Effector memory CD8-positive, alpha-beta T cell (primary cell): ENCODE measurements around the gene BAIAP2.

Experiments
- ATAC-seq: fragments of 150-1000 bp; cut with Tn5 transposase; replicated peaks from 2 replicates; pipeline ENCODE4 v1.10.0; 2021; ENCODE audit warnings: mild to moderate bottlenecking, moderate library complexity
- DNase-seq, 3 experiments: peaks; one replicate each; pipeline ENCODE4 v3.0.0; 2021
- H3K27ac Mint-ChIP-seq, 2 donors: one replicate each; pipeline ENCODE4 v1.8.0; 2022; ENCODE audit warnings: mild to moderate bottlenecking in 2 of 2, mixed read lengths in 2 of 2, moderate library complexity in 2 of 2
- H3K27me3 Mint-ChIP-seq, 2 donors: one replicate each; pipeline ENCODE4 v1.8.0; 2022; ENCODE audit warnings: mixed read lengths in 2 of 2
- H3K36me3 Mint-ChIP-seq: one replicate; pipeline ENCODE4 v1.8.0; 2022; ENCODE audit warnings: mild to moderate bottlenecking, moderate library complexity, mixed read lengths; ENCODE audit not compliant: insufficient read depth
- H3K4me1 Mint-ChIP-seq, 2 donors: one replicate each; pipeline ENCODE4 v1.8.0; 2022; ENCODE audit warnings: low read depth in 2 of 2, mixed read lengths in 2 of 2
- H3K4me3 Mint-ChIP-seq, 2 donors: one replicate each; pipeline ENCODE4 v1.8.0; 2022; ENCODE audit warnings: mild to moderate bottlenecking in 2 of 2, mixed read lengths in 2 of 2, moderate library complexity in 2 of 2
- H3K9me3 Mint-ChIP-seq, 2 donors: one replicate each; pipeline ENCODE4 v1.8.0; 2022; ENCODE audit warnings: mixed read lengths in 2 of 2

The BAIAP2 gene

GRCh38 chr17:81130385-81131361, 95.7 kb downstream of the BAIAP2 start:
- H3K4me3 Mint-ChIP-seq: no peak overlapping the region
- H3K9me3 Mint-ChIP-seq: no peaks in the 10 kb centered on the region
- H3K4me1 Mint-ChIP-seq: no peaks in the 10 kb centered on the region
- DNase-seq: no peak
- no peaks in the 10 kb centered on the region for H3K27me3 Mint-ChIP-seq
- H3K36me3 Mint-ChIP-seq: no peaks in the 10 kb centered on the region
- H3K27ac Mint-ChIP-seq: no peak overlapping the region
- no peak for ATAC-seq

- no peaks in the 10 kb centered on the region for H3K9me3 Mint-ChIP-seq
- H3K27me3 Mint-ChIP-seq: no peaks in the 10 kb centered on the region
- no peak overlapping the region for H3K4me3 Mint-ChIP-seq
- no peaks in the 10 kb centered on the region for H3K36me3 Mint-ChIP-seq
- H3K27ac Mint-ChIP-seq: no peak overlapping the region
- ATAC-seq: no peak
- no peak for DNase-seq
- H3K4me1 Mint-ChIP-seq: no peaks in the 10 kb centered on the region
These were observed 96.7 kb downstream of the BAIAP2 start for GRCh38 chr17:81131486-81132196.

- no peaks in the 10 kb centered on the region for H3K36me3 Mint-ChIP-seq
- no peak overlapping the region for H3K4me3 Mint-ChIP-seq
- H3K9me3 Mint-ChIP-seq: no peaks in the 10 kb centered on the region
- no peak overlapping the region for H3K27ac Mint-ChIP-seq
- DNase-seq: no peak
- H3K27me3 Mint-ChIP-seq: no peaks in the 10 kb centered on the region
- ATAC-seq: no peak
- H3K4me1 Mint-ChIP-seq: no peaks in the 10 kb centered on the region
These were observed 97.2 kb downstream of the BAIAP2 start for GRCh38 chr17:81132197-81132540.

GRCh38 chr17:81132770-81133723, 98.1 kb downstream of the BAIAP2 start:
- H3K9me3 Mint-ChIP-seq: no peaks in the 10 kb centered on the region
- H3K4me1 Mint-ChIP-seq: no peaks in the 10 kb centered on the region
- no peak for ATAC-seq
- no peak for DNase-seq
- no peak overlapping the region for H3K27ac Mint-ChIP-seq
- H3K36me3 Mint-ChIP-seq: no peaks in the 10 kb centered on the region
- H3K4me3 Mint-ChIP-seq: no peak overlapping the region
- H3K27me3 Mint-ChIP-seq: no peaks in the 10 kb centered on the region

- H3K4me3 Mint-ChIP-seq: no peak overlapping the region
- H3K36me3 Mint-ChIP-seq: no peaks in the 10 kb centered on the region
- peaks cover 0 to 7% of the 10 kb centered on the region in 2 donors for H3K4me1 Mint-ChIP-seq
- no peak for ATAC-seq
- DNase-seq: no peak
- H3K27ac Mint-ChIP-seq: no peak overlapping the region
- H3K27me3 Mint-ChIP-seq: no peaks in the 10 kb centered on the region
- H3K9me3 Mint-ChIP-seq: no peaks in the 10 kb centered on the region
These were observed 99.3 kb downstream of the BAIAP2 start for GRCh38 chr17:81134064-81134781.

GRCh38 chr17:81135505-81136278, 100.7 kb downstream of the BAIAP2 start:
- Mint-ChIP-seq H3K27me3 (no peaks in the 10 kb centered on the region), H3K4me3 (no peak overlapping the region), H3K27ac (no peak overlapping the region), H3K36me3 (no peaks in the 10 kb centered on the region), H3K4me1 (peaks cover 0 to 7% of the 10 kb centered on the region in 2 donors), H3K9me3 (no peaks in the 10 kb centered on the region)
- ATAC-seq (no peak), DNase-seq (no peak)

- no peak overlapping the region for H3K27ac Mint-ChIP-seq
- no peaks in the 10 kb centered on the region for H3K36me3 Mint-ChIP-seq
- DNase-seq (no peak), ATAC-seq (no peak)
- peaks cover 0 to 7% of the 10 kb centered on the region in 2 donors for H3K4me1 Mint-ChIP-seq
- no peaks in the 10 kb centered on the region for H3K9me3 Mint-ChIP-seq
- no peaks in the 10 kb centered on the region for H3K27me3 Mint-ChIP-seq
- no peak overlapping the region for H3K4me3 Mint-ChIP-seq
These were observed 101.4 kb downstream of the BAIAP2 start for GRCh38 chr17:81136366-81136765.

GRCh38 chr17:81137248-81137647, 102.3 kb downstream of the BAIAP2 start:
- no peak overlapping the region for H3K4me3 Mint-ChIP-seq
- no peaks in the 10 kb centered on the region for H3K36me3 Mint-ChIP-seq
- H3K4me1 Mint-ChIP-seq: peaks cover 0 to 7% of the 10 kb centered on the region in 2 donors
- H3K27ac Mint-ChIP-seq: no peak overlapping the region
- DNase-seq (no peak), ATAC-seq (no peak)
- no peaks in the 10 kb centered on the region for H3K9me3 Mint-ChIP-seq
- H3K27me3 Mint-ChIP-seq: peaks cover 3 to 5% of the 10 kb centered on the region in 2 donors

GRCh38 chr17:81138083-81138482, 103.1 kb downstream of the BAIAP2 start:
- Mint-ChIP-seq H3K4me3 (no peak overlapping the region), H3K9me3 (no peaks in the 10 kb centered on the region), H3K4me1 (peaks cover 0 to 7% of the 10 kb centered on the region in 2 donors), H3K27ac (no peak overlapping the region), H3K27me3 (peaks cover 10% of the 10 kb centered on the region in 2 donors), H3K36me3 (no peaks in the 10 kb centered on the region)
- no peak for DNase-seq
- no peak for ATAC-seq

GRCh38 chr17:81138500-81138899, 103.5 kb downstream of the BAIAP2 start:
- H3K4me3 Mint-ChIP-seq: no peak overlapping the region
- H3K36me3 Mint-ChIP-seq: no peaks in the 10 kb centered on the region
- H3K27ac Mint-ChIP-seq: no peak overlapping the region
- no peaks in the 10 kb centered on the region for H3K9me3 Mint-ChIP-seq
- H3K27me3 Mint-ChIP-seq: peaks cover 10 to 11% of the 10 kb centered on the region in 2 donors
- H3K4me1 Mint-ChIP-seq: peaks cover 0 to 7% of the 10 kb centered on the region in 2 donors
- ATAC-seq: no peak
- no peak for DNase-seq

GRCh38 chr17:81139428-81139827, 104.5 kb downstream of the BAIAP2 start:
- no peaks in the 10 kb centered on the region for H3K9me3 Mint-ChIP-seq
- peaks cover 4% of the 10 kb centered on the region for H3K36me3 Mint-ChIP-seq
- H3K27ac Mint-ChIP-seq: no peak overlapping the region
- DNase-seq (no peak), ATAC-seq (no peak)
- H3K4me3 Mint-ChIP-seq: no peak overlapping the region
- H3K27me3 Mint-ChIP-seq: peaks cover 10 to 19% of the 10 kb centered on the region in 2 donors
- H3K4me1 Mint-ChIP-seq: peaks cover 0 to 7% of the 10 kb centered on the region in 2 donors

- Mint-ChIP-seq H3K36me3 (peaks cover 4% of the 10 kb centered on the region), H3K9me3 (no peaks in the 10 kb centered on the region), H3K27me3 (peaks cover 10 to 19% of the 10 kb centered on the region in 2 donors), H3K4me3 (no peak overlapping the region), H3K4me1 (peaks cover 0 to 7% of the 10 kb centered on the region in 2 donors), H3K27ac (no peak overlapping the region)
- DNase-seq (no peak), ATAC-seq (no peak)
These were observed 105.1 kb downstream of the BAIAP2 start for GRCh38 chr17:81140018-81140417.
